ENCODE measurements around the gene SLC27A2.

SLC27A2 gene

DNA sequence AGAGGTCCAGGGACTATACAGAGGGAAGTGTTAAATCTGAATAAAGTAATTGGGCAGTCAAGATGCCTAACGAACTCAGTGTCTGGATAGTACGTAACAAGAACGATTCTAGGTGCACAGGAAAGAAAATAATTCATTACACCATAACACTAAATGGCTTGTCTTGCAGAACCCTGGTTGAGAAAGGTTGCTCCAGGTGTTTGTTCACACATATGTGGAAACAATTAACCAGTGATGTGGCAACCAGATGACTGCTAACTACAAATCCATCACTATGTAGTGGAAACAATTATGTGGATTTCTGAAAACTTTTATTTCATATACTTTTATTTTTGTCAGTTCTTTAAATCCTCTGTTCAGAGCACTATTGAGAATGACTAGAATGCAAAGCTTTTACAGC lies 93.9 kb downstream of the SLC27A2 start:
- no peak for DNase-seq (ENCODE audit: low spot score)

- no peak for DNase-seq (ENCODE audit: low spot score)
Measured at GRCh38 chr15:50277370-50277769, 95.4 kb downstream of the SLC27A2 start.

GRCh38 chr15:50278496-50278895 lies 96.5 kb downstream of the SLC27A2 start:
- no peak for DNase-seq (ENCODE audit: low spot score)

- no peak for DNase-seq (ENCODE audit: low spot score)
Measured at GRCh38 chr15:50280271-50280670, 98.3 kb downstream of the SLC27A2 start.

DNA sequence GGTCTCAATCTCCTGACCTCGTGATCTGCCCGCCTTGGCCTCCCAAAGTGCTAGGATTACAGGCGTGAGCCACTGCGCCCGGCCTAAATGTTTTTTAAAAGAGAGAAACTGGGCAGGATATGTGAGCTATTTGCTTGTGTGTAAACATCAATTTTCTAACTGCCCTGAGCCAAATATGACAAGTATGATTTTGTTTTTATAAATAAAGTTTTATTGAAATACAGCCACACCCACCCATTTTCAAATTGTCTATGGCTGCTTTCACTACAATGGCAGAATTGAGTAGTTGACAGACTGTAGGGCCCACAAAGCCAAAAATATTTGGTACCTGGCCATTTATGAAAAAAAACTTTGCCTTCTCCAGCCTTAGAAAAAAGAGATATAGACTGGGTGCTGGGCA lies 99.4 kb downstream of the SLC27A2 start:
- DNase-seq (ENCODE audit: low spot score) = no peak
